ENCODE data around the gene CD164. TPM values are rescaled to one million over a fixed set of nuclear protein-coding genes. Genes with fewer than 3 reads are reported as not detected.

CD164 gene
- polyA plus RNA-seq, 1 donor: 558 TPM

DNA sequence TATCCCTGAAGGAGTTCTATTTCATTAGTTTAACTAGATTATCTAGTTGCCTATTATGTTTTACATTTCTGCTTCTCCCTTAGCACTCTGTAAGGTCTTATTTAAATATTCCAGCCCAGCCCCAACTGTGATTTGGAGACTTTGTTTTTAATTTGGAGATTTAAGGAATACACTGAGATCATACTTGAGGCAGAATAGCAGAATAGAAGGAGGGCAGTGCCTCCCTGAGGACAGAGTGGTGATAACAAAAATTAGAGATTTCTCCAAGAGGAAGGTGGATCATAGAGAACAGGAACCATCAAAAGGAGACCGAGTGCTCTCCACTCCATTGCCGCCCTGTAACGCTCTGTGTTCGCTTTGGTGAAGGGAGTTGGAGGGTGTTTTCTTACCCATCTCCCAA lies 14.8 kb upstream of the CD164 start:
- Histone ChIP-seq H3K4me1 (ENCODE audit: control insufficient read depth, insufficient read depth, low read length) (no peaks in the 10 kb centered on the region), H3K36me3 (ENCODE audit: control insufficient read depth, insufficient read depth, low read length) (no peaks in the 10 kb centered on the region), H3K27me3 (ENCODE audit: control insufficient read depth, insufficient read depth, low read length) (no peaks in the 10 kb centered on the region), H3K27ac (ENCODE audit: low read length) (no peak overlapping the region), H3K4me3 (ENCODE audit: low read length) (no peak overlapping the region), H3K9me3 (ENCODE audit: control insufficient read depth, low read depth, low read length) (no peaks in the 10 kb centered on the region)
- no peak for DNase-seq
- WGBS (ENCODE audit: insufficient coverage, low lambda C conversion rate): no CpG with 5 or more reads among the region's 4 CpGs

- Histone ChIP-seq H3K36me3 (ENCODE audit: control insufficient read depth, insufficient read depth, low read length) (no peaks in the 10 kb centered on the region), H3K27me3 (ENCODE audit: control insufficient read depth, insufficient read depth, low read length) (no peaks in the 10 kb centered on the region), H3K4me1 (ENCODE audit: control insufficient read depth, insufficient read depth, low read length) (no peaks in the 10 kb centered on the region), H3K27ac (ENCODE audit: low read length) (no peak overlapping the region), H3K9me3 (ENCODE audit: control insufficient read depth, low read depth, low read length) (no peaks in the 10 kb centered on the region), H3K4me3 (ENCODE audit: low read length) (no peak overlapping the region)
- DNase-seq: no peak
- 94% methylated on average over 4 of the region's 12 CpGs for WGBS (ENCODE audit: insufficient coverage, low lambda C conversion rate)
These were observed 13.9 kb upstream of the CD164 start for GRCh38 chr6:109396046-109396718.

DNA sequence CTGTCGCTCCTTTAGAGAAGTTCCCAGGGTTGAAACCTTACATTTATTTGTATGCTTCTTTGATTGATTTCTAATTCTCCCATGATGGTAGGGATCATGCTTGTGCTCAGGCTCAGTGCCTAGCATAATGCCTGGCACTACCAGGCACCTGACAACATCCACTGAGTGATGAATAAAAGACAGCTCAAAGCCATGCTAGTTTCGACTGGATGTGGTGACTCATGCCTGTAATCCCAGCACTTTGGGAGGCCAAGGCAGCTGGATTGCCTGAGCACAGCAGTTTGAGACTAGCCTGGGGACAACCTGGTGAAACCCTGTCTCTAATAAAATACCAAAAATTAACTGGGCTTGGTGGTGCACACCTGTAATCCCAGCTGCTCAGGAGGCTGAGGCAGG lies 11.6 kb upstream of the CD164 start:
- H3K9me3 ChIP-seq (ENCODE audit: control insufficient read depth, low read depth, low read length): no peaks in the 10 kb centered on the region
- peaks cover 9% of the 10 kb centered on the region for H3K4me1 ChIP-seq (ENCODE audit: control insufficient read depth, insufficient read depth, low read length)
- no peak for DNase-seq
- no CpG with 5 or more reads among the region's 2 CpGs for WGBS (ENCODE audit: insufficient coverage, low lambda C conversion rate)
- no peaks in the 10 kb centered on the region for H3K27me3 ChIP-seq (ENCODE audit: control insufficient read depth, insufficient read depth, low read length)
- H3K36me3 ChIP-seq (ENCODE audit: control insufficient read depth, insufficient read depth, low read length): no peaks in the 10 kb centered on the region
- no peak overlapping the region for H3K27ac ChIP-seq (ENCODE audit: low read length)
- H3K4me3 ChIP-seq (ENCODE audit: low read length): no peak overlapping the region

DNA sequence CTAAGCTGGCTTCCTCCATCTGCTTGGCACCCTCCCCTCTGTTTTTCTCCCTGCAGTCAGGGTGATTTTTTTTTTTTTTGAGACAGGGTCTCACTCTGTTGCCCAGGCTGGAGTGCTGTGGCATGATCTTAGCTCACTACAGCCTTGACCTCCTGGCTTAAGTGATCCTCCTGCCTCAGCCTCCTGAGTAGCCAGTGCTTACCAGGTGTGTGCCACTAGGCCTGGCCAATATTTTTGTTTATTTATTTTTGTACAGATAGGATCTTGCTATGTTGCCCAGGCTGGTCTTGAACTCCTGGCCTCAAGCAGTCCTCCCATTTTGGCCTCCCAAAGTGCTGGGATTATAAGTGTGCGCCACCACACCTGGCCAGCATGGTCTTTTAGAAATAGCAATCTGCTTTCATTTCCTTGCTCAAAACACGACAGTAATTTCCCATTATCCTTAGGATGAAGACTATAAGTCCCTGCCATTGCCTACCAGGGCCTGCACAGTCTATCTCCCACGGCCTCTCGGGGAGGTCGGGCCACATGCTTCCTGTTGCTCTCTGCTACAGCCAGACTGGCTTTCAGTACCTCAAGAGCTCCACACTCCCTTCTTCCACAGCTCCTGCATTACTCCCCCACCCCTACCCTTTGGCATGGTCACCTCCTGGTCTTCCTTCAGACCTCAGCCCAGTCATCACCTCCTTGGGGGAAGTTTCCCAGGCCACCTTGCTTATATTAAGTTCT lies 11.1 kb upstream of the CD164 start:
- Histone ChIP-seq H3K4me1 (ENCODE audit: control insufficient read depth, insufficient read depth, low read length) (peaks cover 9% of the 10 kb centered on the region), H3K27ac (ENCODE audit: low read length) (no peak overlapping the region), H3K9me3 (ENCODE audit: control insufficient read depth, low read depth, low read length) (no peaks in the 10 kb centered on the region), H3K4me3 (ENCODE audit: low read length) (no peak overlapping the region), H3K27me3 (ENCODE audit: control insufficient read depth, insufficient read depth, low read length) (no peaks in the 10 kb centered on the region), H3K36me3 (ENCODE audit: control insufficient read depth, insufficient read depth, low read length) (no peaks in the 10 kb centered on the region)
- no CpG with 5 or more reads among the region's 5 CpGs for WGBS (ENCODE audit: insufficient coverage, low lambda C conversion rate)
- DNase-seq: no peak

DNA sequence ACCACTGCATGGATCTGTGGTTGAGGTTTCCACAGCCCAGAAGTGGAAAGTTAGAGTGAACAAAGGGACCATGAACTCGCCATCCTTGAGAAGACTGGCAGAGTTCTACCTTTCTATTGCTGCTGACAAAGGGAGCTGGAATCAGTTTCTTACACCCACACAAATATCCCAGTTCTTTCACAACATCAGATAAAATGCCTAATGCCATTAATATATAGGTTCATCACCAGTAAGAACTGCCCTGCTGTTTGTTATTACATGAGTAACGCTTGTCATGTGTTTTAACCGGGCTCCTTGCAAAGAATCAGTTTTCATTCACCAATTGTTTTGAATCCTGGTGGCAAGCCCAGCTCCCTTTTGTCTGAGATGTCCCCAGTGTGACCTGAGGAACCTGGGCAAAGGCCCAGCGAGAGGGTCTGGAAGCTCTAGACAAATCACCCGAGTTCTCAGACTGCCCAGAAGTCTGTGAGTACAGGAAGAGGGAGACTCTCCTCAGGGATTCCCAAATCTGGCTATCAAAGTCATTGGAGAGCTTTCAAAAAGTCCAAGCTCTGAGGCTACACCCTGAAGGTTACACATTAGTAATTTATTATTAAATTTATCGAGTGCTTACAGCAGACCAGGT lies 7.5 kb upstream of the CD164 start:
- DNase-seq: no peak
- 80% methylated on average over 2 of the region's 6 CpGs for WGBS (ENCODE audit: insufficient coverage, low lambda C conversion rate)
- H3K4me1 ChIP-seq (ENCODE audit: control insufficient read depth, insufficient read depth, low read length): peaks cover 19% of the 10 kb centered on the region
- H3K4me3 ChIP-seq (ENCODE audit: low read length): no peak overlapping the region
- no peaks in the 10 kb centered on the region for H3K36me3 ChIP-seq (ENCODE audit: control insufficient read depth, insufficient read depth, low read length)
- no peaks in the 10 kb centered on the region for H3K27me3 ChIP-seq (ENCODE audit: control insufficient read depth, insufficient read depth, low read length)
- no peaks in the 10 kb centered on the region for H3K9me3 ChIP-seq (ENCODE audit: control insufficient read depth, low read depth, low read length)
- H3K27ac ChIP-seq (ENCODE audit: low read length): peak overlapping the region; percentile 1

DNA sequence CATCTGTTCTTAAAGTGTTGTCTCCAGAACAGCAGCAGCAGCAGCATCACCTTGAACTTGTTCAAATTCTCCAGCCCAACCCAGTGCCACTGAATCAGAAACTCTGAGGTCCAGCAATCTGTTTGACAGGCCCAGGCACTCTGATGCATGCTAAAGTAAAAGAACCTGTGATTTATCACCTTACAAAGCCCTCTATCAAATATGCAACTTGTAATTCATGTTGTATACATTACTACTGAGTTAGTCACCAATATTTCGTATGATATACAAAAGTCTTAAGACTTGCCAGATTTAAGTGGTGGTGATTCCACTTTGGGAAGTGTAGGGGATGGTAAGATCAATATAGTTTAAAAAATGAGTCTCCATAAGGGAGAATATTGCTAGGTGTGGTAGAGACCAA lies 6.0 kb upstream of the CD164 start:
- no peak for DNase-seq
- Histone ChIP-seq H3K4me1 (ENCODE audit: control insufficient read depth, insufficient read depth, low read length) (peaks cover 23% of the 10 kb centered on the region), H3K9me3 (ENCODE audit: control insufficient read depth, low read depth, low read length) (no peaks in the 10 kb centered on the region), H3K27ac (ENCODE audit: low read length) (no peak overlapping the region), H3K36me3 (ENCODE audit: control insufficient read depth, insufficient read depth, low read length) (no peaks in the 10 kb centered on the region), H3K4me3 (ENCODE audit: low read length) (no peak overlapping the region), H3K27me3 (ENCODE audit: control insufficient read depth, insufficient read depth, low read length) (no peaks in the 10 kb centered on the region)
- 80% methylated on average over 1 of the region's 1 CpG for WGBS (ENCODE audit: insufficient coverage, low lambda C conversion rate)

GRCh38 chr6:109383438-109383940 lies 1.2 kb upstream of the CD164 start:
- H3K27ac ChIP-seq (ENCODE audit: low read length): peak overlapping the region; percentile 99
- DNase-seq: no peak
- H3K4me3 ChIP-seq (ENCODE audit: low read length): peak overlapping the region; percentile 92
- no peaks in the 10 kb centered on the region for H3K9me3 ChIP-seq (ENCODE audit: control insufficient read depth, low read depth, low read length)
- WGBS (ENCODE audit: insufficient coverage, low lambda C conversion rate): 0% methylated on average over 2 of the region's 5 CpGs
- peaks cover 17% of the 10 kb centered on the region for H3K4me1 ChIP-seq (ENCODE audit: control insufficient read depth, insufficient read depth, low read length)
- peaks cover 6% of the 10 kb centered on the region for H3K36me3 ChIP-seq (ENCODE audit: control insufficient read depth, insufficient read depth, low read length)
- no peaks in the 10 kb centered on the region for H3K27me3 ChIP-seq (ENCODE audit: control insufficient read depth, insufficient read depth, low read length)

GRCh38 chr6:109382576-109383437 lies 540 bp upstream of the CD164 start:
- peak overlapping the region; percentile 99 for H3K27ac ChIP-seq (ENCODE audit: low read length)
- H3K36me3 ChIP-seq (ENCODE audit: control insufficient read depth, insufficient read depth, low read length): peaks cover 11% of the 10 kb centered on the region
- 0% methylated on average over 2 of the region's 42 CpGs for WGBS (ENCODE audit: insufficient coverage, low lambda C conversion rate)
- peak overlapping the region; percentile 92 for H3K4me3 ChIP-seq (ENCODE audit: low read length)
- H3K27me3 ChIP-seq (ENCODE audit: control insufficient read depth, insufficient read depth, low read length): no peaks in the 10 kb centered on the region
- H3K9me3 ChIP-seq (ENCODE audit: control insufficient read depth, low read depth, low read length): no peaks in the 10 kb centered on the region
- peaks cover 17% of the 10 kb centered on the region for H3K4me1 ChIP-seq (ENCODE audit: control insufficient read depth, insufficient read depth, low read length)
- DNase-seq: peak; percentile 95 to 98

GRCh38 chr6:109381061-109381746 lies 1.1 kb downstream of the CD164 start:
- Histone ChIP-seq H3K27ac (ENCODE audit: low read length) (peak overlapping the region; percentile 99), H3K9me3 (ENCODE audit: control insufficient read depth, low read depth, low read length) (no peaks in the 10 kb centered on the region), H3K4me1 (ENCODE audit: control insufficient read depth, insufficient read depth, low read length) (peaks cover 17% of the 10 kb centered on the region), H3K36me3 (ENCODE audit: control insufficient read depth, insufficient read depth, low read length) (peaks cover 25% of the 10 kb centered on the region), H3K4me3 (ENCODE audit: low read length) (peak overlapping the region; percentile 92), H3K27me3 (ENCODE audit: control insufficient read depth, insufficient read depth, low read length) (no peaks in the 10 kb centered on the region)
- WGBS (ENCODE audit: insufficient coverage, low lambda C conversion rate): 3% methylated on average over 4 of the region's 25 CpGs
- peak in 1 of 2 donors; percentile 73 for DNase-seq

Measured in large intestine (tissue), 3 donors.